AG04449 (cell line): ENCODE measurements around the gene GGT5.

Experiments
- CTCF ChIA-PET: fragments of 350-600 bp; formaldehyde crosslinking; extraction: SDS; loops from one replicate; lab custom pipeline; 2021; ENCODE audit warnings: antibody characterized with exemption; lab: Yijun Ruan, JAX
- POLR2A ChIA-PET: fragments of 400-600, 350-600 bp; formaldehyde crosslinking; extraction: SDS; loops from one replicate; lab custom pipeline; 2020; ENCODE audit warnings: antibody characterized with exemption, inconsistent platforms; lab: Yijun Ruan, JAX
- DNase-seq: peaks from one replicate; pipeline ENCODE4 v3.0.0-alpha.2; 2010; ENCODE audit warnings: low read depth, low spot score
- H3K4me3 ChIP-seq: 2 replicates; pipeline ENCODE4 v1.5.1; 2011; ENCODE audit warnings: low read depth, mild to moderate bottlenecking, control low read depth, low read length
- CTCF ChIP-seq: IDR thresholded peaks from one replicate; pipeline ENCODE4 v1.5.1; 2011; ENCODE audit warnings: mild to moderate bottlenecking, moderate library complexity, low read length, control low read depth, inconsistent platforms; ENCODE audit not compliant: insufficient read depth; ENCODE audit errors: missing control alignments

GGT5 gene

GRCh38 chr22:24232725-24233124 is 12.2 kb downstream of the GGT5 start:
- H3K4me3 ChIP-seq, result no peak overlapping the region
- ChIA-PET CTCF (interaction anchor here (1.2 kb wide), 1 partner anchor 17 kb away, joined by 3 read pairs; no protein-coding TSS in a partner anchor), POLR2A (no interaction called here)
- DNase-seq, result no peak
- no peak for TF ChIP-seq CTCF

- ChIA-PET POLR2A (no interaction called here), CTCF (interaction anchor here (1.2 to 2.0 kb wide), 5 partner anchors 14 to 31 kb away, joined by 3 to 7 read pairs (median 5); no protein-coding TSS in a partner anchor)
- H3K4me3 ChIP-seq, result no peak overlapping the region
- DNase-seq, result no peak
- TF ChIP-seq CTCF, result no peak
Observed at GRCh38 chr22:24232124-24232523, 12.8 kb downstream of the GGT5 start.

- DNase-seq, result no peak
- ChIA-PET CTCF (interaction anchor here (1.2 to 2.0 kb wide), 6 partner anchors 10 to 42 kb away, joined by 3 to 7 read pairs (median 5); no protein-coding TSS in a partner anchor), POLR2A (no interaction called here)
- TF ChIP-seq CTCF, result no peak
- no peak overlapping the region for H3K4me3 ChIP-seq
Observed at GRCh38 chr22:24231706-24232105, 13.2 kb downstream of the GGT5 start.

GRCh38 chr22:24230911-24231656 is 13.8 kb downstream of the GGT5 start:
- peak; percentile 21 for TF ChIP-seq CTCF
- no peak overlapping the region for H3K4me3 ChIP-seq
- no peak for DNase-seq
- ChIA-PET POLR2A (interaction anchor here (0.6 kb wide), 1 partner anchor 362 kb away, joined by 3 read pairs; the partner anchor contains the start of gene LRRC75B), CTCF (interaction anchor here (0.7 to 2.0 kb wide), 8 partner anchors 9 to 41 kb away, joined by 3 to 7 read pairs (median 5); no protein-coding TSS in a partner anchor)

- TF ChIP-seq CTCF, result no peak
- H3K4me3 ChIP-seq, result no peak overlapping the region
- ChIA-PET POLR2A (no interaction called here), CTCF (no interaction called here)
- DNase-seq, result no peak
Observed at GRCh38 chr22:24225951-24226350, 18.9 kb downstream of the GGT5 start.

- no peak overlapping the region for H3K4me3 ChIP-seq
- ChIA-PET CTCF (interaction anchor here (2.2 kb wide), 1 partner anchor 35 kb away, joined by 9 read pairs; no protein-coding TSS in a partner anchor), POLR2A (no interaction called here)
- DNase-seq, result no peak
- TF ChIP-seq CTCF, result no peak
Observed at GRCh38 chr22:24225044-24225601, 19.8 kb downstream of the GGT5 start.
